ENCODE measurements around the gene BTBD9. TPM values are rescaled to one million over a fixed set of nuclear protein-coding genes. Genes with fewer than 3 reads are reported as not detected.

The BTBD9 gene
- total RNA-seq, 1 donor from 2014 or later: 23.0 TPM

DNA sequence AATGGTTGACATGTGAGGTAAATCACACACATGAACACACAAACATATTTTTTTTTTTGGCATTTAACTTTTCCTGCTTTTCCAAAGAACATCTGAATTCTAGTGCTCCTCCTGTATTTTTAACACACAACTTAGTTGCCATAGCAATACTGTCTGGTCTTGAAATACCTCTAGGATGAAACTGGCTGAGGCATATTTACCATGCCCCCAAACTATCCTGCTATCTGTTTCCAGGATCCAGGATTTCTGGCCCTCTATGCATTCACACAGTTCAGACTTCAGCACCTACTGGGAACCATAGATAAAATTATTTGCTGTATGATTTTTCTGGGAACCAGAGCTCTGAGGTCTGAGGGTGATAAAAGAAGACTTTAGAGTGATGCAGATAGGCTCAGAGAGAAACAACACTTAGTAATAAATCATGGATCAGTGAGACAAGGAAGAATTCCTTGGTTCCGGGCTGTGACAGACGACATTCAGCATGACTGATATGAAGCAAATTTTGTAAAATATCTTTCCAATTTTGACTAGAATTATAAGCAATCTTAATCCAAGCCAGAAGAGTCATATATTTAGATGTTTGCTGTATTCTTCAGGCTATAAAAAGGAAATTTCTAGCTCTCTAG, 359.7 kb downstream of the BTBD9 start:
- H3K27me3 Mint-ChIP-seq (ENCODE audit: low read depth): no peaks in the 10 kb centered on the region

DNA sequence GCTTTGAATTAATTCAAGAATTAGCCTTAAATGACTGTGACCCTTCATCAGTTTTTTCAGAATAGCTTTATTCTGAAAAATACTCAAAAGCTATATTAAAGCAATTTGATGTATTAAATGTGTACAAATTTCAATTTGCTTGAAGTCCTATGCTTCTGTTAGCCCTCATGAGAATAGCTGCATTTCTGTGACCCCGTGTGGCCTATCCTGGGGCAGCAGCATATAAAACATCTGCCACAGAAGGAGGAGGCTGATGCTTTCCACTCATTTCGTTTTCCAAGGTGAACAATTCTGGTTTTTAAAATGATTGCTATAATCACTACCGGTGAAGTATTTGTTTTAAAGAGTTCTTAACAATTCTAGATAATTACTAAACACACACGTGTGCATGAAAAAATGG, 360.3 kb downstream of the BTBD9 start:
- no peak for DNase-seq (ENCODE audit: low spot score in 2 of 2, unreplicated experiment in 2 of 2)
- H3K27me3 Mint-ChIP-seq (ENCODE audit: low read depth): no peaks in the 10 kb centered on the region
- H3K4me1 Mint-ChIP-seq: peaks cover 2% of the 10 kb centered on the region
- no peak overlapping the region for H3K27ac Mint-ChIP-seq
- H3K36me3 Mint-ChIP-seq: peaks cover 2% of the 10 kb centered on the region
- no peaks in the 10 kb centered on the region for H3K9me3 Mint-ChIP-seq
- H3K4me3 Mint-ChIP-seq: no peak overlapping the region
- TF ChIP-seq, protein P1, sequence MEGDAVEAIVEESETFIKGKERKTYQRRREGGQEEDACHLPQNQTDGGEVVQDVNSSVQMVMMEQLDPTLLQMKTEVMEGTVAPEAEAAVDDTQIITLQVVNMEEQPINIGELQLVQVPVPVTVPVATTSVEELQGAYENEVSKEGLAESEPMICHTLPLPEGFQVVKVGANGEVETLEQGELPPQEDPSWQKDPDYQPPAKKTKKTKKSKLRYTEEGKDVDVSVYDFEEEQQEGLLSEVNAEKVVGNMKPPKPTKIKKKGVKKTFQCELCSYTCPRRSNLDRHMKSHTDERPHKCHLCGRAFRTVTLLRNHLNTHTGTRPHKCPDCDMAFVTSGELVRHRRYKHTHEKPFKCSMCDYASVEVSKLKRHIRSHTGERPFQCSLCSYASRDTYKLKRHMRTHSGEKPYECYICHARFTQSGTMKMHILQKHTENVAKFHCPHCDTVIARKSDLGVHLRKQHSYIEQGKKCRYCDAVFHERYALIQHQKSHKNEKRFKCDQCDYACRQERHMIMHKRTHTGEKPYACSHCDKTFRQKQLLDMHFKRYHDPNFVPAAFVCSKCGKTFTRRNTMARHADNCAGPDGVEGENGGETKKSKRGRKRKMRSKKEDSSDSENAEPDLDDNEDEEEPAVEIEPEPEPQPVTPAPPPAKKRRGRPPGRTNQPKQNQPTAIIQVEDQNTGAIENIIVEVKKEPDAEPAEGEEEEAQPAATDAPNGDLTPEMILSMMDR (IDR thresholded peaks at IDR 0.05; ENCODE audit: unreplicated experiment): no peak

More for the DNA sequence above, 359.7 kb downstream of the BTBD9 start:
- Mint-ChIP-seq H3K27ac (no peak overlapping the region), H3K4me3 (no peak overlapping the region), H3K9me3 (no peaks in the 10 kb centered on the region), H3K4me1 (peaks cover 5% of the 10 kb centered on the region), H3K36me3 (peaks cover 2% of the 10 kb centered on the region)
- TF ChIP-seq, protein P1 (IDR thresholded peaks at IDR 0.05; ENCODE audit: unreplicated experiment): no peak
- no peak for DNase-seq (ENCODE audit: low spot score in 2 of 2, unreplicated experiment in 2 of 2)

DNA sequence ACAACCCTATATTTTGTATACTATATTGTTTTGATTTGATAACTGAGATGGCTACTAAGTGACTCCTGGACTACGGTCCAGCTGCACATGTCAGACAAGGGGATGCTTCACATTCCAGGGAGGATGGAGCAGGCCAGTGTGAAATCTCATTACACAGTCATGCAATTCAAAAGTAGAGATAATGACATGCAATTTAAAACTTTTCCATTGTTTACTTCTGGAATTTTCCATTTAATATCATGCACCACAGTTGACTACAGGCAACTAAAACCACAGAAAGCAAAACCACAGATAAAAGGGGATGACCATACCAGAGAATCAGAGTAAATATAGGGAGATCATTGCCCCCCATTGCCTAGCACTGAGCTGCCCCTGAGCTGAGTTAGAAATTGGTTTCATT, 366.4 kb downstream of the BTBD9 start:
- TF ChIP-seq, protein P1 (IDR thresholded peaks at IDR 0.05; ENCODE audit: unreplicated experiment): no peak
- H3K36me3 Mint-ChIP-seq: peaks cover 2% of the 10 kb centered on the region
- no peak overlapping the region for H3K27ac Mint-ChIP-seq
- DNase-seq (ENCODE audit: low spot score in 2 of 2, unreplicated experiment in 2 of 2): no peak
- peaks cover 15% of the 10 kb centered on the region for H3K4me1 Mint-ChIP-seq
- H3K27me3 Mint-ChIP-seq (ENCODE audit: low read depth): no peaks in the 10 kb centered on the region
- H3K9me3 Mint-ChIP-seq: no peaks in the 10 kb centered on the region
- H3K4me3 Mint-ChIP-seq: no peak overlapping the region

DNA sequence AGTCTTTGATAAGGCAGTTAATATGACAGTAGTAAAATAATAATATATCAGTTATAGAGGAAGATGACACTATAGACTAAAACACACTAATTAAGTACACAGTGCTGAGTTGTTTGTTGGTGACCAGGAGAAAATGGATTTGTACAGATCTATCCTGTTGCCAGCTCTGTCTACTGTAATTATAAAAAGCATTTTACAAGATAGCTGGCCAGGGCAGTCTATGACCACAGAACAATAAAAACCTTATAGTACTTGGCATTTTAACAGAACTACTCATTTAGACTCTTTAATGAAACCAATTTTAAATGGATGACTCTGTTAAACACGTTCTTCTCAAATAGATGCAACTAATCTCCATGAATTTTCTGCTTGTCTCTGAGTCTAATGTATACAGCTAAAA, 367.5 kb downstream of the BTBD9 start:
- H3K9me3 Mint-ChIP-seq: no peaks in the 10 kb centered on the region
- TF ChIP-seq, protein P1 (IDR thresholded peaks at IDR 0.05; ENCODE audit: unreplicated experiment): no peak

DNA sequence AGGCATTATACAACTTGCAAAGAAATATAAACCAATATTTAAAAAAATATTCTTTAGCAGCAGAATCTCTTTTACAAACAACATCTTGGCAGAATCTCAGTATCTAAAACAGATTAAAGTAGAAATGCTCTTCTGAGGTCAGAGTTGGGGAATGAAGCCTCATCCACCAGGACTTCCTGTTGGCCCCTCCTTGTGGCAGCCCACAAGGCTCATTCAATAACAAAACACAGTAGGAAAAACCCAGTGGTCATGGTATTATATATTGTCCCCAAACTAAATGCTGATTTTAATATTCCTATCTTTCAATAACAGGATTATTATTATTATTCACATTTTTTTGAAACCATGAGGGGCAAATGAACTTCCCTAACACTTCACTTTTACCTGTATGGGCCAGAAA, 368.6 kb downstream of the BTBD9 start:
- TF ChIP-seq, protein P1 (IDR thresholded peaks at IDR 0.05; ENCODE audit: unreplicated experiment): no peak
- Mint-ChIP-seq H3K9me3 (no peaks in the 10 kb centered on the region), H3K36me3 (no peaks in the 10 kb centered on the region), H3K27me3 (ENCODE audit: low read depth) (no peaks in the 10 kb centered on the region), H3K4me1 (peaks cover 17% of the 10 kb centered on the region), H3K4me3 (no peak overlapping the region), H3K27ac (no peak overlapping the region)
- no peak for DNase-seq (ENCODE audit: low spot score in 2 of 2, unreplicated experiment in 2 of 2)

More for the DNA sequence above, 367.5 kb downstream of the BTBD9 start:
- no peaks in the 10 kb centered on the region for H3K27me3 Mint-ChIP-seq (ENCODE audit: low read depth)
- peaks cover 15% of the 10 kb centered on the region for H3K4me1 Mint-ChIP-seq
- H3K36me3 Mint-ChIP-seq: peaks cover 2% of the 10 kb centered on the region
- DNase-seq (ENCODE audit: low spot score in 2 of 2, unreplicated experiment in 2 of 2): no peak
- H3K4me3 Mint-ChIP-seq: no peak overlapping the region
- H3K27ac Mint-ChIP-seq: no peak overlapping the region

Data from mesothelial cell of epicardium (in vitro differentiated cells).